PFSK-1 (cell line): ENCODE results near the gene DEGS2.

Source experiments
- FOXP2 ChIP-seq: optimal IDR thresholded peaks from 2 replicates; pipeline ENCODE3; 2011; ENCODE audit warnings: borderline replicate concordance, control low read depth, inconsistent platforms; ENCODE audit not compliant: insufficient read depth; ENCODE audit errors: extremely low read length, extremely low read depth
- POLR2AphosphoS5 ChIP-seq: IDR thresholded peaks from 2 replicates; pipeline ENCODE4 v1.6.1; 2012; ENCODE audit warnings: low read depth, mild to moderate bottlenecking, control low read depth, low read length, moderate library complexity
- REST ChIP-seq, 2 experiments: IDR thresholded peaks; 2 replicates each; pipeline versions ENCODE4 v1.6.1 to v1.8.0; 2011 to 2012; ENCODE audit warnings: low read depth in 2 of 2, low read length in 2 of 2, control low read depth in 1 of 2, inconsistent platforms in 1 of 2, mild to moderate bottlenecking in 1 of 2, moderate library complexity in 1 of 2; ENCODE audit not compliant: insufficient read depth in 1 of 2
- SIN3A ChIP-seq: IDR thresholded peaks from 2 replicates; pipeline ENCODE4 v1.6.1; 2012; ENCODE audit warnings: mild to moderate bottlenecking, low read length, moderate library complexity, borderline replicate concordance; ENCODE audit not compliant: insufficient read depth
- TAF1 ChIP-seq: IDR thresholded peaks from 2 replicates; pipeline ENCODE4 v1.6.1; 2012; ENCODE audit warnings: low read length, control low read depth, borderline replicate concordance; ENCODE audit not compliant: insufficient read depth

DEGS2 gene

GRCh38 chr14:100121643-100122480 lies 37.6 kb downstream of the DEGS2 start:
- TF ChIP-seq POLR2AphosphoS5: no peak
- TF ChIP-seq REST (IDR thresholded peaks at IDR 0.05; ENCODE audit: insufficient read depth in 1 of 2, low read depth in 2 of 2, low read length in 2 of 2): no peak

GRCh38 chr14:100120522-100121269 lies 38.7 kb downstream of the DEGS2 start:
- no peak for TF ChIP-seq FOXP2
- TF ChIP-seq SIN3A: no peak
- TF ChIP-seq REST (IDR thresholded peaks at IDR 0.05; ENCODE audit: insufficient read depth in 1 of 2, low read depth in 2 of 2, low read length in 2 of 2): no peak
- TF ChIP-seq POLR2AphosphoS5: no peak
- no peak for TF ChIP-seq TAF1

GRCh38 chr14:100119251-100119650 lies 40.2 kb downstream of the DEGS2 start:
- no peak for TF ChIP-seq TAF1
- no peak for TF ChIP-seq SIN3A
- no peak for TF ChIP-seq REST (IDR thresholded peaks at IDR 0.05; ENCODE audit: insufficient read depth in 1 of 2, low read depth in 2 of 2, low read length in 2 of 2)
- no peak for TF ChIP-seq POLR2AphosphoS5
- no peak for TF ChIP-seq FOXP2

- TF ChIP-seq REST (IDR thresholded peaks at IDR 0.05; ENCODE audit: insufficient read depth in 1 of 2, low read depth in 2 of 2, low read length in 2 of 2) (no peak), POLR2AphosphoS5 (no peak), TAF1 (no peak), FOXP2 (no peak), SIN3A (no peak)
Measured at GRCh38 chr14:100118396-100119011, 40.9 kb downstream of the DEGS2 start.
